Right lobe of liver (tissue), 4 donors: ENCODE data around the gene NOL8.

Source experiments
- POLR2A ChIP-seq: fragments of 450-650 bp; IDR thresholded peaks from one replicate; pipeline ENCODE4 v1.6.1; 2017; ENCODE audit warnings: antibody characterized with exemption, mild to moderate bottlenecking
- TF ChIP-seq, protein P1 (sequence below), 4 donors: fragments of 200-600 bp in 3 of 4; fragments of 450-650 bp in 1 of 4; IDR thresholded peaks; one replicate each; pipeline versions ENCODE4 v1.5.1 to v1.8.0; 2016 to 2022; ENCODE audit warnings: antibody characterized with exemption in 4 of 4, mild to moderate bottlenecking in 2 of 4
- donor health status: DM: no; HTN: no; CAD: no.
- donor health status: DM: no; HTN: no; CAD: no.
- donor health status: DM: no; HTN: yes; CAD: no.

DNA sequence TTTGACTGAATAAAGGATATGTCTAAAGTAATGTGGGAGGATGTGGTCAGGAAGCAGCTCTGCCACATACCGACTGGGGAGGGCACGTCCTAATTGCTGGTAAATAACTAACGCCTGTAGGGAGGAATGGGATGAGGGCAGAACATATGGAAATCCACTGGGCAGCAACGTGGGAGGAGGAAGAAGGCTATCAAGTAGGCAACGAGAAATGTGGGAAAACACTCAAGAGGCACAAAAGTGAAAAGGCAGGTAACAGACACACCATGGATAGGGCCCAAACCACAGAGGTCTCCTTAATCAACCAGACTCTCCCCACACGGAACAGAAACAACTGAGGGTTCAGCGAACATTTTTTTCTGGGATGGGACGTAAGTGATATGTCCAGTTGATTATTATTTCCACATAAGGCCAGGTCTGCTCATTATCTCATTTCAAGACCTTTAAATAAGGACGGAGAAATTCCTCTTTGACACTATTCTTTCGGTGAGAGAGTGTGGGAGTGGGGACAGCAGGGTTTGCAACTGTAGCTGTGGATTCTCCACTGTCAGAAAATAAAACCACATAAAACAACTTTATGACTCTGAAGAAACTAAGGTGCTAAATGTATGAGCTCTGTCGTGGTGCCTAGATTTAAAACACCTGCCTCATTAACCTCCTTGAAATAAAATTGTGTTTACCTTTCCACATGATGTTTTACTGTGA, 48.7 kb downstream of the NOL8 start:
- TF ChIP-seq POLR2A: no peak
- TF ChIP-seq, protein P1, sequence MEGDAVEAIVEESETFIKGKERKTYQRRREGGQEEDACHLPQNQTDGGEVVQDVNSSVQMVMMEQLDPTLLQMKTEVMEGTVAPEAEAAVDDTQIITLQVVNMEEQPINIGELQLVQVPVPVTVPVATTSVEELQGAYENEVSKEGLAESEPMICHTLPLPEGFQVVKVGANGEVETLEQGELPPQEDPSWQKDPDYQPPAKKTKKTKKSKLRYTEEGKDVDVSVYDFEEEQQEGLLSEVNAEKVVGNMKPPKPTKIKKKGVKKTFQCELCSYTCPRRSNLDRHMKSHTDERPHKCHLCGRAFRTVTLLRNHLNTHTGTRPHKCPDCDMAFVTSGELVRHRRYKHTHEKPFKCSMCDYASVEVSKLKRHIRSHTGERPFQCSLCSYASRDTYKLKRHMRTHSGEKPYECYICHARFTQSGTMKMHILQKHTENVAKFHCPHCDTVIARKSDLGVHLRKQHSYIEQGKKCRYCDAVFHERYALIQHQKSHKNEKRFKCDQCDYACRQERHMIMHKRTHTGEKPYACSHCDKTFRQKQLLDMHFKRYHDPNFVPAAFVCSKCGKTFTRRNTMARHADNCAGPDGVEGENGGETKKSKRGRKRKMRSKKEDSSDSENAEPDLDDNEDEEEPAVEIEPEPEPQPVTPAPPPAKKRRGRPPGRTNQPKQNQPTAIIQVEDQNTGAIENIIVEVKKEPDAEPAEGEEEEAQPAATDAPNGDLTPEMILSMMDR (IDR thresholded peaks at IDR 0.05): no peak
